Epithelial cell of umbilical artery (primary cell): ENCODE measurements around the gene CREM. TPM values are rescaled to one million over a fixed set of nuclear protein-coding genes. Genes with fewer than 3 reads are reported as not detected.

Source experiments
- total RNA-seq: library from RNA; depleted of rRNA; stranded (reverse); fragments of >200 nt; gene quantifications from 2 replicates; pipeline ENCODE4 v1.2.3, GENCODE V29; 2014

Gene CREM
- 52.0 and 72.3 TPM in 2 replicates for total RNA-seq

DNA sequence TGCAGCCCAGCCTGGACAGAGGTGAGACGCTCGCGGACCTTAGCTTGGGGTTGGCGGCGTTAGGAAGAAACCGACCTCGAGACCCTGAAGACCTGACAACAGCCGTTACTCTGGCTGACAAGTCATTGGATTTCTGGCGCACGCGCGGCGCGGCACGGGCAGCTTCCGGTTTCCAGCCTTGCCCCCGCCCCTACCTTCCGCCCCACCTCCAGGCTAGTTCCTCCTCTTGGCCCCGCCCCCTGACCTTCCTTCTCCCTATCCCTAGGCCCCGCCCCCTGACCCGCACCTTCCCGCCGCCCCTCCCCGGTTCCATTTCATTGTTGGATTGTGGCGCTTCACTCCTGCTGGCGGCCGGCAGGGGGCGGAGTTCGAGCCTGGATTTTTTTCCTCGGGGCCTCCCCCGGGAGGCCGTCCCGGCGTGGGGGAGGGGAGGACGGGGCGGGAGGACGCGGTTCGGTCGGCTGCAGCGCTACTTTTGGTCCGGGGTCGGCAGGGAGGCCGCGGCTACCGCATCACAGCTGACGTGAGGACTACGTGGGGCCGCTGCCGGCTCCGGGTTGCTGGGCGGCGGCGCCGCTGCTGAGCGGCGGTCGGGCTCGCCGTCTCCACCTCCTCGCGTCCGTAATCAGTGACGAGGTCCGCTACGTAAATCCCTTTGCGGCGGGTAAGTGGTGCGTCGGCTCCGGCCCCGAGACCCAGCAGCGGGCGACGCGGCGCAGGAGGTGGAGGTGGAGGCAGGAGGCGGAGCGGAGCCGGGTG is at the start of gene CREM:
CREM (plus strand) TSS at position 317 of the 759 bp plus-strand sequence. CDS start 10,990 bp downstream, outside the sequence.

DNA sequence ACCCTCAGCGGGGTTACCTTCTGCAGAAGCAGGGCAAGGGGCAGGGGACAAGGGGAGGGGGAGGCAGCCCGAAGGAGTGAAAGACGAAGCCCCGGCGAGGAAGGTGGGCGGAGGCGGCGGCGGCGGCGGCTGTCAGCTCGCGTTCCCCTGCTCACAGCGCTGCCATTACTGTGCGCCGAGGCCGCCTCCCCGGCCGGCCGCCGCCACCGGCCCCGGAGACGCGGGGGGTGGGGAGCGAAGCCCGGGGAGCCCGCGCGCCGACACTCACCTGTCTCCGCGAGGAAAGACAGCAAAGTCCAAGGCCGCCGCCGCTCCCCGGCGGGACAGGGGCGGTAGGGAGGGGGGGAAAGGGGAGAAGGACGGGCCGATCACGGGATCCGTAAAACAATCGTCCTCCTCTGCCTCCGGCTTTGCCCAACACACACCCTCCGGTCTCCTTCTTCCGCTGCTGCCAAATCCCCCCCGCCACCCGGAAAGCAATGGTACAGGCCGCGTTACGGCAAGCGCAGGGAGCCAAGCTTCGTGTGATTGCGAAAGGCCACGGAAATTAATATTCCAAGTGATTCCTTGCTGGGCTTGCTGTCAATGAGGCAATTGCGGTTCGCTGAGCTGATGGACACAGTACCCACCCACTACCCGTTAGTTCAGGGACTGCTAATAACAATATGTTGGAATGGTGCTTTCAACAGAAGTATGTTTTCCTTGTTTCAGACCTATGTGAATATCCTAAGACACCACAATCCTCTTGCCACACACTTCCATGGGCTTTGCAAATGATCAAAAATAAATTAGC is 36.3 kb upstream of the CREM start, which contains the start of gene CUL2:
CUL2 (minus strand) TSS at position 180 of the 793 bp plus-strand sequence. CDS start 19,024 bp downstream, outside the sequence.

Other genes starting within 250 kb of the CREM start
- gene CUL2, start 36.5 kb upstream of the CREM start, total RNA-seq = 27.9 and 32.1 TPM in 2 replicates
- 59.8 and 69.6 TPM in 2 replicates for gene CCNY, start 209.7 kb downstream of the CREM start, total RNA-seq